Measurements from ENCODE around the gene PARD3B.

GRCh38 chr2:205054789-205055188 lies 509.5 kb downstream of the PARD3B start:
- TF ChIP-seq CTCF (IDR thresholded peaks at IDR 0.05), result no peak
- TF ChIP-seq POLR2AphosphoS5 (IDR thresholded peaks at IDR 0.05), result no peak
- no peak for TF ChIP-seq POLR2A (IDR thresholded peaks at IDR 0.05)

Data from stomach (tissue), 4 donors.